ENCODE results near the gene BEST4.

DNA sequence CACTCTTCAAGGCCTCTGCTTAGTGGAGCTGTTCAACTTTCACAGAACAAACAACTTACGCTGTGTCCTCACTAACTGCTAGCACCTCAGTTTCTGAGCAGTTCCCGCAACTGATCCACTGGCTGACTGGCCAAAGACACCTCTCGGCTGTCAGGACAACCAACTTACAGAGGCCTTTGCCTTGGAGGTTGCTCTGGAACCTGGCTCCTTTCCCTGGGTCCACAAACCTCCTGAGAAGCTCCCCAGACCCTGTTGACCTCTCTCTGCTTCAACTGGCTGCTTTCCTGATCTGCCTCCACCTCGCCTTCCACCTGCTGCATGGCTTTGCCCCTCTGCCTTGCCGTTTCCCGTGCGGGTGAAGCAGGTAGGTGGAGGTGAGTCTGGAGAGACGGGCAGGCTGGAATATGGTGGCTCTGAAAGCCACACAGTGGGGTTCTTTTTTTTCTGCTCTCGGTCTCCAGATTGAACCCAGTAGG, 33.3 kb upstream of the BEST4 start:
- no peak for TF ChIP-seq YEATS2 (CRISPR knock-in tag; IDR thresholded peaks at IDR 0.05; ENCODE audit: borderline replicate concordance)
- TF ChIP-seq, protein P1, sequence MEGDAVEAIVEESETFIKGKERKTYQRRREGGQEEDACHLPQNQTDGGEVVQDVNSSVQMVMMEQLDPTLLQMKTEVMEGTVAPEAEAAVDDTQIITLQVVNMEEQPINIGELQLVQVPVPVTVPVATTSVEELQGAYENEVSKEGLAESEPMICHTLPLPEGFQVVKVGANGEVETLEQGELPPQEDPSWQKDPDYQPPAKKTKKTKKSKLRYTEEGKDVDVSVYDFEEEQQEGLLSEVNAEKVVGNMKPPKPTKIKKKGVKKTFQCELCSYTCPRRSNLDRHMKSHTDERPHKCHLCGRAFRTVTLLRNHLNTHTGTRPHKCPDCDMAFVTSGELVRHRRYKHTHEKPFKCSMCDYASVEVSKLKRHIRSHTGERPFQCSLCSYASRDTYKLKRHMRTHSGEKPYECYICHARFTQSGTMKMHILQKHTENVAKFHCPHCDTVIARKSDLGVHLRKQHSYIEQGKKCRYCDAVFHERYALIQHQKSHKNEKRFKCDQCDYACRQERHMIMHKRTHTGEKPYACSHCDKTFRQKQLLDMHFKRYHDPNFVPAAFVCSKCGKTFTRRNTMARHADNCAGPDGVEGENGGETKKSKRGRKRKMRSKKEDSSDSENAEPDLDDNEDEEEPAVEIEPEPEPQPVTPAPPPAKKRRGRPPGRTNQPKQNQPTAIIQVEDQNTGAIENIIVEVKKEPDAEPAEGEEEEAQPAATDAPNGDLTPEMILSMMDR (CRISPR knock-in tag; IDR thresholded peaks at IDR 0.05), result no peak
- TF ChIP-seq ESRRA (CRISPR knock-in tag; IDR thresholded peaks at IDR 0.05; ENCODE audit: low read depth), result no peak
- no peak for TF ChIP-seq ZBTB21 (CRISPR knock-in tag; IDR thresholded peaks at IDR 0.05)
- TF ChIP-seq ZNF557 (CRISPR knock-in tag; IDR thresholded peaks at IDR 0.05), result no peak
- TF ChIP-seq ZSCAN29 (CRISPR knock-in tag; conservative IDR thresholded peaks at IDR 0.05), result no peak
- no peak for TF ChIP-seq RNF2 (conservative IDR thresholded peaks at IDR 0.05; ENCODE audit: low read depth)
- TF ChIP-seq, protein P2, sequence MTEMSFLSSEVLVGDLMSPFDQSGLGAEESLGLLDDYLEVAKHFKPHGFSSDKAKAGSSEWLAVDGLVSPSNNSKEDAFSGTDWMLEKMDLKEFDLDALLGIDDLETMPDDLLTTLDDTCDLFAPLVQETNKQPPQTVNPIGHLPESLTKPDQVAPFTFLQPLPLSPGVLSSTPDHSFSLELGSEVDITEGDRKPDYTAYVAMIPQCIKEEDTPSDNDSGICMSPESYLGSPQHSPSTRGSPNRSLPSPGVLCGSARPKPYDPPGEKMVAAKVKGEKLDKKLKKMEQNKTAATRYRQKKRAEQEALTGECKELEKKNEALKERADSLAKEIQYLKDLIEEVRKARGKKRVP (CRISPR knock-in tag; IDR thresholded peaks at IDR 0.05), result no peak
- TF ChIP-seq ZBTB3 (CRISPR knock-in tag; IDR thresholded peaks at IDR 0.05; ENCODE audit: borderline replicate concordance, low read depth), result no peak

Data from HepG2 (cell line).